HepG2 (cell line): ENCODE data around the gene EDC3. TPM values are rescaled to one million over a fixed set of nuclear protein-coding genes. Genes with fewer than 3 reads are reported as not detected.

Source experiments
- DPF2 ChIP-seq: sonication (generic); formaldehyde crosslinking; IDR thresholded peaks from 2 replicates; pipeline ENCODE4 v1.4.0; 2020; ENCODE audit warnings: mild to moderate bottlenecking, low read depth, missing genetic modification reagents, borderline replicate concordance
- ISX ChIP-seq: sonication (generic); formaldehyde crosslinking; conservative IDR thresholded peaks from 2 replicates; pipeline ENCODE4 v1.5.0; 2020; ENCODE audit warnings: missing genetic modification reagents
- KAT2B ChIP-seq: fragments of 150-350 bp; IDR thresholded peaks from 2 replicates; pipeline ENCODE4 v1.6.1; 2014; ENCODE audit warnings: low read depth, low read length, borderline replicate concordance
- MXD4 ChIP-seq: IDR thresholded peaks from 2 replicates; pipeline ENCODE4 v1.6.1; 2016; ENCODE audit warnings: mild to moderate bottlenecking, missing biosample characterization, missing genetic modification reagents
- NFE2L1 ChIP-seq: sonication (generic); formaldehyde crosslinking; IDR thresholded peaks from 2 replicates; pipeline ENCODE4 v1.4.0; 2020; ENCODE audit warnings: missing genetic modification reagents, mild to moderate bottlenecking, borderline replicate concordance
- NR2F6 ChIP-seq, 2 experiments: IDR thresholded peaks; 2 replicates each; pipeline ENCODE4 v1.6.1; 2016; ENCODE audit warnings: antibody characterized with exemption in 1 of 2, mild to moderate bottlenecking in 1 of 2
- ONECUT2 ChIP-seq: sonication (generic); formaldehyde crosslinking; IDR thresholded peaks from 2 replicates; pipeline ENCODE4 v1.4.0; 2020; ENCODE audit warnings: missing genetic modification reagents
- PPARG ChIP-seq: conservative IDR thresholded peaks from 2 replicates; pipeline ENCODE4 v1.6.1; 2016; ENCODE audit warnings: missing biosample characterization, missing genetic modification reagents
- ZFP36L2 ChIP-seq: sonication (generic); formaldehyde crosslinking; IDR thresholded peaks from 2 replicates; pipeline ENCODE4 v1.4.0; 2020; ENCODE audit warnings: missing genetic modification reagents
- ZFX ChIP-seq: sonication (generic); formaldehyde crosslinking; IDR thresholded peaks from 2 replicates; pipeline ENCODE4 v1.4.0; 2020; ENCODE audit warnings: mild to moderate bottlenecking, low read depth, missing genetic modification reagents, moderate library complexity
- ZNF331 ChIP-seq: sonication (generic); formaldehyde crosslinking; IDR thresholded peaks from 2 replicates; pipeline ENCODE4 v1.4.0; 2020; ENCODE audit warnings: missing genetic modification reagents
- ZNF562 ChIP-seq: sonication (generic); formaldehyde crosslinking; IDR thresholded peaks from 2 replicates; pipeline ENCODE4 v1.8.0; 2022; ENCODE audit warnings: missing genetic modification reagents, borderline replicate concordance
- ZNF878 ChIP-seq: sonication (generic); formaldehyde crosslinking; IDR thresholded peaks from 2 replicates; pipeline ENCODE4 v1.8.1; 2023; ENCODE audit warnings: mild to moderate bottlenecking, missing genetic modification reagents, moderate library complexity
- polyA plus RNA-seq, 8 experiments: library from polyadenylated mRNA; depleted of rRNA in 3 of 8; stranded (reverse) in 7 of 8; unstranded in 1 of 8; fragments of >200 nt; fragmentation: Illumina TruSeq in 4 of 8; extraction: Trizol in 4 of 8; gene quantifications; 2 replicates each; pipeline versions ENCODE4 v1.2.1 to v1.2.3, GENCODE V29; 2011 to 2016; ENCODE audit warnings: low read depth in 4 of 8, missing spikeins in 1 of 8, mixed read lengths in 1 of 8; ENCODE audit not compliant: insufficient read depth in 1 of 8
- total RNA-seq, 5 experiments: library from RNA; depleted of rRNA; stranded (reverse); fragments of >200 nt; fragmentation: Illumina TruSeq; extraction: Trizol; gene quantifications; 2 replicates each; pipeline ENCODE4 v1.2.3, GENCODE V29; 2016; ENCODE audit warnings: low read depth in 1 of 5
- TF ChIP-seq, protein P1 (sequence below): sonication (generic); formaldehyde crosslinking; conservative IDR thresholded peaks from 2 replicates; pipeline ENCODE4 v1.4.0; 2020; ENCODE audit warnings: mild to moderate bottlenecking, missing genetic modification reagents, moderate library complexity
- TF ChIP-seq, protein P2 (sequence below): sonication (generic); formaldehyde crosslinking; conservative IDR thresholded peaks from 2 replicates; pipeline ENCODE4 v1.4.0; 2020; ENCODE audit warnings: missing genetic modification reagents
- TF ChIP-seq, protein P3 (sequence below): sonication (generic); formaldehyde crosslinking; IDR thresholded peaks from 2 replicates; pipeline ENCODE4 v1.4.0; 2020; ENCODE audit warnings: missing genetic modification reagents
- TF ChIP-seq, protein P4 (sequence below): sonication (generic); formaldehyde crosslinking; IDR thresholded peaks from 2 replicates; pipeline ENCODE4 v1.5.1; 2020; ENCODE audit warnings: missing genetic modification reagents, mild to moderate bottlenecking, borderline replicate concordance
- TF ChIP-seq, protein P5 (sequence below): sonication (generic); formaldehyde crosslinking; IDR thresholded peaks from 2 replicates; pipeline ENCODE4 v1.8.0; 2022; ENCODE audit warnings: mild to moderate bottlenecking, missing genetic modification reagents, moderate library complexity

Gene EDC3
- total and polyA plus RNA-seq, 2 of the 13 experiments (the other 11 are each of a cell fraction or from before 2014, with no cell fraction given), result 17.4 to 32.0 TPM

DNA sequence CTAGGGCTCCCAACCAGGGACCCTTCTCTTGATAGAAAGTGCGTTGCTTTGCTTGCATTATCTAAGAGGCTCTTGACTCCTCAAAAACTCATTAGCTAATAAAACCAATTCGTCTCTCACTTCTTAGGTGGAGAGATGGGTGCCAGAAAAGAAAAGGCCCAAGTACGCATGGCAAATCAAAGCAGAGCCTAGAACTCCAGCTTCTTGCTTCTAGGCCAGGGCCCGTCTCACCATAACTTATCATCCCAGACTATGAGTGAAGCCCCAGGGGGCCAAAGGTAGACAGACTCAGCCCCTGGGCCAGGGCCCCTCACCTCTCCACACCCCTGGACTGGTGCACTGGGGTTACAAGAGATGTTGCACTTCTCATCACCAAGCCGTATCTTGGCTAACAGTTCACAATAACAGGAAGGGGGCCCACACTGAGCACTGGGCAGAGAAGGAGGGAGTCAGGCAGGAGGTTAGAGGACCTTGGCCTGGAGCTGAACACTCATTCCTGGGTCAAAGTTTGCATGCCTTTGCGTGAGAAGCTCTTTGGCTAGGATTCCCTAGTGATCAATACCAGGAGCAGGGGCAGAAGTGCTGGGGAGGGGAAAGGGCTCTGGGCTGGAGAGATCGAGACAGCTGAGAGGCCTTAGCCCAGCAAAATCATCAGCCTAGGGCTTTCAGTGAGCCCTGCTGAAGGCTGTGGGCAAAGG lies 34.9 kb upstream of the EDC3 start (continued):
- TF ChIP-seq NR2F6 (IDR thresholded peaks at IDR 0.05) (peak; percentile 91), NR2F6 (CRISPR knock-in tag; IDR thresholded peaks at IDR 0.05) (peak; percentile 95), ZNF331 (CRISPR knock-in tag) (peak; percentile 69), ONECUT2 (peak; percentile 94), ZNF878 (CRISPR knock-in tag) (peak; percentile 74; the same call in 1 of the 2 replicates), KAT2B (peak; percentile 57), DPF2 (CRISPR knock-in tag) (peak; percentile 95), ZFP36L2 (CRISPR knock-in tag) (no peak), NFE2L1 (CRISPR knock-in tag) (no peak), ZNF562 (CRISPR knock-in tag) (no peak), PPARG (peak; percentile 95), ISX (no peak), MXD4 (CRISPR knock-in tag) (no peak), ZFX (CRISPR knock-in tag) (peak; percentile 90)
- TF ChIP-seq, protein P1, sequence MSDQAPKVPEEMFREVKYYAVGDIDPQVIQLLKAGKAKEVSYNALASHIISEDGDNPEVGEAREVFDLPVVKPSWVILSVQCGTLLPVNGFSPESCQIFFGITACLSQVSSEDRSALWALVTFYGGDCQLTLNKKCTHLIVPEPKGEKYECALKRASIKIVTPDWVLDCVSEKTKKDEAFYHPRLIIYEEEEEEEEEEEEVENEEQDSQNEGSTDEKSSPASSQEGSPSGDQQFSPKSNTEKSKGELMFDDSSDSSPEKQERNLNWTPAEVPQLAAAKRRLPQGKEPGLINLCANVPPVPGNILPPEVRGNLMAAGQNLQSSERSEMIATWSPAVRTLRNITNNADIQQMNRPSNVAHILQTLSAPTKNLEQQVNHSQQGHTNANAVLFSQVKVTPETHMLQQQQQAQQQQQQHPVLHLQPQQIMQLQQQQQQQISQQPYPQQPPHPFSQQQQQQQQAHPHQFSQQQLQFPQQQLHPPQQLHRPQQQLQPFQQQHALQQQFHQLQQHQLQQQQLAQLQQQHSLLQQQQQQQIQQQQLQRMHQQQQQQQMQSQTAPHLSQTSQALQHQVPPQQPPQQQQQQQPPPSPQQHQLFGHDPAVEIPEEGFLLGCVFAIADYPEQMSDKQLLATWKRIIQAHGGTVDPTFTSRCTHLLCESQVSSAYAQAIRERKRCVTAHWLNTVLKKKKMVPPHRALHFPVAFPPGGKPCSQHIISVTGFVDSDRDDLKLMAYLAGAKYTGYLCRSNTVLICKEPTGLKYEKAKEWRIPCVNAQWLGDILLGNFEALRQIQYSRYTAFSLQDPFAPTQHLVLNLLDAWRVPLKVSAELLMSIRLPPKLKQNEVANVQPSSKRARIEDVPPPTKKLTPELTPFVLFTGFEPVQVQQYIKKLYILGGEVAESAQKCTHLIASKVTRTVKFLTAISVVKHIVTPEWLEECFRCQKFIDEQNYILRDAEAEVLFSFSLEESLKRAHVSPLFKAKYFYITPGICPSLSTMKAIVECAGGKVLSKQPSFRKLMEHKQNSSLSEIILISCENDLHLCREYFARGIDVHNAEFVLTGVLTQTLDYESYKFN (CRISPR knock-in tag), result peak; percentile 100
- TF ChIP-seq, protein P2, sequence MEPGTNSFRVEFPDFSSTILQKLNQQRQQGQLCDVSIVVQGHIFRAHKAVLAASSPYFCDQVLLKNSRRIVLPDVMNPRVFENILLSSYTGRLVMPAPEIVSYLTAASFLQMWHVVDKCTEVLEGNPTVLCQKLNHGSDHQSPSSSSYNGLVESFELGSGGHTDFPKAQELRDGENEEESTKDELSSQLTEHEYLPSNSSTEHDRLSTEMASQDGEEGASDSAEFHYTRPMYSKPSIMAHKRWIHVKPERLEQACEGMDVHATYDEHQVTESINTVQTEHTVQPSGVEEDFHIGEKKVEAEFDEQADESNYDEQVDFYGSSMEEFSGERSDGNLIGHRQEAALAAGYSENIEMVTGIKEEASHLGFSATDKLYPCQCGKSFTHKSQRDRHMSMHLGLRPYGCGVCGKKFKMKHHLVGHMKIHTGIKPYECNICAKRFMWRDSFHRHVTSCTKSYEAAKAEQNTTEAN, result no peak
- TF ChIP-seq, protein P3, sequence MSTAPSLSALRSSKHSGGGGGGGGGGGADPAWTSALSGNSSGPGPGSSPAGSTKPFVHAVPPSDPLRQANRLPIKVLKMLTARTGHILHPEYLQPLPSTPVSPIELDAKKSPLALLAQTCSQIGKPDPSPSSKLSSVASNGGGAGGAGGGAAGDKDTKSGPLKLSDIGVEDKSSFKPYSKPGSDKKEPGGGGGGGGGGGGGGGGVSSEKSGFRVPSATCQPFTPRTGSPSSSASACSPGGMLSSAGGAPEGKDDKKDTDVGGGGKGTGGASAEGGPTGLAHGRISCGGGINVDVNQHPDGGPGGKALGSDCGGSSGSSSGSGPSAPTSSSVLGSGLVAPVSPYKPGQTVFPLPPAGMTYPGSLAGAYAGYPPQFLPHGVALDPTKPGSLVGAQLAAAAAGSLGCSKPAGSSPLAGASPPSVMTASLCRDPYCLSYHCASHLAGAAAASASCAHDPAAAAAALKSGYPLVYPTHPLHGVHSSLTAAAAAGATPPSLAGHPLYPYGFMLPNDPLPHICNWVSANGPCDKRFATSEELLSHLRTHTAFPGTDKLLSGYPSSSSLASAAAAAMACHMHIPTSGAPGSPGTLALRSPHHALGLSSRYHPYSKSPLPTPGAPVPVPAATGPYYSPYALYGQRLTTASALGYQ (CRISPR knock-in tag), result peak; percentile 64; the same call in 1 of the 2 replicates
- TF ChIP-seq, protein P4, sequence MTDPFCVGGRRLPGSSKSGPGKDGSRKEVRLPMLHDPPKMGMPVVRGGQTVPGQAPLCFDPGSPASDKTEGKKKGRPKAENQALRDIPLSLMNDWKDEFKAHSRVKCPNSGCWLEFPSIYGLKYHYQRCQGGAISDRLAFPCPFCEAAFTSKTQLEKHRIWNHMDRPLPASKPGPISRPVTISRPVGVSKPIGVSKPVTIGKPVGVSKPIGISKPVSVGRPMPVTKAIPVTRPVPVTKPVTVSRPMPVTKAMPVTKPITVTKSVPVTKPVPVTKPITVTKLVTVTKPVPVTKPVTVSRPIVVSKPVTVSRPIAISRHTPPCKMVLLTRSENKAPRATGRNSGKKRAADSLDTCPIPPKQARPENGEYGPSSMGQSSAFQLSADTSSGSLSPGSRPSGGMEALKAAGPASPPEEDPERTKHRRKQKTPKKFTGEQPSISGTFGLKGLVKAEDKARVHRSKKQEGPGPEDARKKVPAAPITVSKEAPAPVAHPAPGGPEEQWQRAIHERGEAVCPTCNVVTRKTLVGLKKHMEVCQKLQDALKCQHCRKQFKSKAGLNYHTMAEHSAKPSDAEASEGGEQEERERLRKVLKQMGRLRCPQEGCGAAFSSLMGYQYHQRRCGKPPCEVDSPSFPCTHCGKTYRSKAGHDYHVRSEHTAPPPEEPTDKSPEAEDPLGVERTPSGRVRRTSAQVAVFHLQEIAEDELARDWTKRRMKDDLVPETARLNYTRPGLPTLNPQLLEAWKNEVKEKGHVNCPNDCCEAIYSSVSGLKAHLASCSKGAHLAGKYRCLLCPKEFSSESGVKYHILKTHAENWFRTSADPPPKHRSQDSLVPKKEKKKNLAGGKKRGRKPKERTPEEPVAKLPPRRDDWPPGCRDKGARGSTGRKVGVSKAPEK, result no peak
- TF ChIP-seq, protein P5, sequence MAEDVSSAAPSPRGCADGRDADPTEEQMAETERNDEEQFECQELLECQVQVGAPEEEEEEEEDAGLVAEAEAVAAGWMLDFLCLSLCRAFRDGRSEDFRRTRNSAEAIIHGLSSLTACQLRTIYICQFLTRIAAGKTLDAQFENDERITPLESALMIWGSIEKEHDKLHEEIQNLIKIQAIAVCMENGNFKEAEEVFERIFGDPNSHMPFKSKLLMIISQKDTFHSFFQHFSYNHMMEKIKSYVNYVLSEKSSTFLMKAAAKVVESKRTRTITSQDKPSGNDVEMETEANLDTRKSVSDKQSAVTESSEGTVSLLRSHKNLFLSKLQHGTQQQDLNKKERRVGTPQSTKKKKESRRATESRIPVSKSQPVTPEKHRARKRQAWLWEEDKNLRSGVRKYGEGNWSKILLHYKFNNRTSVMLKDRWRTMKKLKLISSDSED (CRISPR knock-in tag), result no peak
